Parathyroid adenoma (tissue), 2 donors: Measurements from ENCODE around the gene LYPLAL1.

Experiments
- H2AFZ ChIP-seq: fragments of 300-600 bp; sonication (generic); one replicate; pipeline ENCODE4 v1.7.0; 2017; ENCODE audit warnings: antibody characterized with exemption, mild to moderate bottlenecking
- H3K27ac ChIP-seq: fragments of 300-600 bp; sonication (generic); one replicate; pipeline ENCODE4 v1.7.0; 2017
- H3K27me3 ChIP-seq: fragments of 300-600 bp; sonication (generic); one replicate; pipeline ENCODE4 v1.7.0; 2017; ENCODE audit warnings: low read length; ENCODE audit not compliant: control insufficient read depth, insufficient read depth
- H3K36me3 ChIP-seq: fragments of 300-600 bp; sonication (generic); one replicate; pipeline ENCODE4 v1.7.0; 2017; ENCODE audit warnings: low read length; ENCODE audit not compliant: control insufficient read depth, insufficient read depth
- H3K4me1 ChIP-seq: fragments of 300-600 bp; sonication (generic); one replicate; pipeline ENCODE4 v1.7.0; 2017; ENCODE audit warnings: control low read depth
- H3K4me2 ChIP-seq: fragments of 300-600 bp; sonication (generic); one replicate; pipeline ENCODE4 v1.7.0; 2017; ENCODE audit warnings: low read length
- H3K4me3 ChIP-seq: fragments of 300-600 bp; sonication (generic); one replicate; pipeline ENCODE4 v1.7.0; 2017; ENCODE audit warnings: low read depth, low read length
- H3K79me2 ChIP-seq: fragments of 300-600 bp; sonication (generic); one replicate; pipeline ENCODE4 v1.7.0; 2017; ENCODE audit warnings: control low read depth
- H3K9ac ChIP-seq: fragments of 300-600 bp; sonication (generic); one replicate; pipeline ENCODE4 v1.7.0; 2017; ENCODE audit warnings: mild to moderate bottlenecking
- H3K9me3 ChIP-seq: fragments of 300-600 bp; sonication (generic); one replicate; pipeline ENCODE4 v1.7.0; 2017; ENCODE audit warnings: low read length; ENCODE audit not compliant: control insufficient read depth
- CTCF ChIP-seq: fragments of 300-600 bp; sonication (generic); IDR thresholded peaks from one replicate; pipeline ENCODE4 v1.7.0; 2017; ENCODE audit warnings: antibody characterized with exemption, mild to moderate bottlenecking
- donor health status: primary hyperparathyroidism.

Gene LYPLAL1

DNA sequence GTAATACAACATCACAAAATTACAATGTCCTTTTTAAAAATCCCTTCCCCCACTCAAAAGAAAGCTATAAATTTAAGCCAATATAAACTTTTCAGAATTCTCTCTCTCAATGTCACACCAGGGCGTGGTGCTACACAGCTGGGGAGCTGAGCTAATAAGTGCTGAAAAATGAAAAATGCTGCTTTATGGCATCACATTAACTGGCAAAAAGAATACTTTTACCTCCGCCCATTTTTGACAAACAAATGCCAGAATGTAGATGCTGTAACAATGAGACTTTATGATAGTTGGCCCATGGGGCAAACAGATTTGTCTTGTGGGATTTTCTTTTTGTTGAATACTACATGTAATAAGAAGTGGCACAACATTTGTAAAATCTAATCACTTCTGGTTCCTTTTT is 12.7 kb upstream of the LYPLAL1 start:
- H3K4me2 ChIP-seq, result no peak overlapping the region
- TF ChIP-seq CTCF, result no peak
- H3K9ac ChIP-seq, result no peak overlapping the region
- H3K9me3 ChIP-seq, result no peaks in the 10 kb centered on the region
- H3K36me3 ChIP-seq, result no peaks in the 10 kb centered on the region
- no peaks in the 10 kb centered on the region for H3K79me2 ChIP-seq
- no peak overlapping the region for H3K27ac ChIP-seq
- no peaks in the 10 kb centered on the region for H3K27me3 ChIP-seq
- H2AFZ ChIP-seq, result no peak overlapping the region
- H3K4me3 ChIP-seq, result no peak overlapping the region
- H3K4me1 ChIP-seq, result no peaks in the 10 kb centered on the region

DNA sequence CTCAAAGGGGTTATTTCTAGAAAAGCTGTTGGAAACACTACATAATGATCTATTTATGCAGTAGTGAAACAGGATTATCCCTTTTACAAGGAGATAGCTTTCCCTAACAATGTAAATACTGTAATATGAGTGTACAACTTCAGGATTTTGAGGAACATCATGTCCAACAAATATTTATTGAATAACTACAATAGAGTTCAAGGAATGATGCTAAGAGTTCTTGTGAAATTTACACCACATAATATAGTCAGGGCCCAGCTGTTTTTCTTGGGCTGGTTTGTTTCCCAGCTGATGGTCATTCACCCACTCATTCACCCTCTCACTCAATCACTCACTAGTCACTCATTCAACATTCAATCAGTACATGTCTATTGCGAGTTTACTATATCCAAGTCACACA is 12.3 kb upstream of the LYPLAL1 start:
- Histone ChIP-seq H3K27ac (no peak overlapping the region), H3K36me3 (no peaks in the 10 kb centered on the region)
- TF ChIP-seq CTCF, result no peak

GRCh38 chr1:219163401-219163954 is 10.2 kb upstream of the LYPLAL1 start:
- no peaks in the 10 kb centered on the region for H3K36me3 ChIP-seq
- no peak overlapping the region for H3K4me3 ChIP-seq
- no peak overlapping the region for H3K27ac ChIP-seq
- H2AFZ ChIP-seq, result no peak overlapping the region
- no peak overlapping the region for H3K4me2 ChIP-seq
- H3K79me2 ChIP-seq, result no peaks in the 10 kb centered on the region
- no peaks in the 10 kb centered on the region for H3K4me1 ChIP-seq
- H3K27me3 ChIP-seq, result no peaks in the 10 kb centered on the region
- H3K9me3 ChIP-seq, result no peaks in the 10 kb centered on the region
- no peak overlapping the region for H3K9ac ChIP-seq
- no peak for TF ChIP-seq CTCF

More for the DNA sequence above, 12.3 kb upstream of the LYPLAL1 start:
- Histone ChIP-seq H3K9ac (no peak overlapping the region), H2AFZ (no peak overlapping the region), H3K27me3 (no peaks in the 10 kb centered on the region), H3K9me3 (no peaks in the 10 kb centered on the region), H3K79me2 (no peaks in the 10 kb centered on the region), H3K4me1 (no peaks in the 10 kb centered on the region), H3K4me3 (no peak overlapping the region), H3K4me2 (no peak overlapping the region)

- H3K9me3 ChIP-seq, result no peaks in the 10 kb centered on the region
- H3K4me2 ChIP-seq, result no peak overlapping the region
- no peak overlapping the region for H3K9ac ChIP-seq
- no peak overlapping the region for H2AFZ ChIP-seq
- H3K27ac ChIP-seq, result no peak overlapping the region
- TF ChIP-seq CTCF, result no peak
- H3K4me1 ChIP-seq, result peaks cover 6% of the 10 kb centered on the region
- no peaks in the 10 kb centered on the region for H3K36me3 ChIP-seq
- H3K79me2 ChIP-seq, result no peaks in the 10 kb centered on the region
- H3K27me3 ChIP-seq, result no peaks in the 10 kb centered on the region
- no peak overlapping the region for H3K4me3 ChIP-seq
Observed at GRCh38 chr1:219171192-219171935, 2.3 kb upstream of the LYPLAL1 start.

- no peaks in the 10 kb centered on the region for H3K27me3 ChIP-seq
- H3K4me1 ChIP-seq, result peaks cover 6% of the 10 kb centered on the region
- H3K27ac ChIP-seq, result no peak overlapping the region
- no peaks in the 10 kb centered on the region for H3K36me3 ChIP-seq
- no peak overlapping the region for H3K9ac ChIP-seq
- no peaks in the 10 kb centered on the region for H3K9me3 ChIP-seq
- no peak overlapping the region for H3K4me3 ChIP-seq
- TF ChIP-seq CTCF, result no peak
- H3K4me2 ChIP-seq, result peak overlapping the region; percentile 86
- no peaks in the 10 kb centered on the region for H3K79me2 ChIP-seq
- peak overlapping the region; percentile 93 for H2AFZ ChIP-seq
Observed at GRCh38 chr1:219172821-219173220, 857 bp upstream of the LYPLAL1 start.
